Kidney epithelial cell (primary cell): ENCODE measurements around the gene FAM221A. TPM values are rescaled to one million over a fixed set of nuclear protein-coding genes. Genes with fewer than 3 reads are reported as not detected.

Experiments used
- DNase-seq: peaks from one replicate; pipeline ENCODE4 v3.0.0-alpha.2; 2010; ENCODE audit warnings: low read depth
- H3K27me3 ChIP-seq: 2 replicates; pipeline ENCODE4 v1.6.0; 2011; ENCODE audit warnings: low read length; ENCODE audit not compliant: control insufficient read depth, insufficient read depth
- H3K36me3 ChIP-seq: 2 replicates; pipeline ENCODE4 v1.5.1; 2011; ENCODE audit warnings: low read length; ENCODE audit not compliant: control insufficient read depth, insufficient read depth
- H3K4me3 ChIP-seq: 2 replicates; pipeline ENCODE4 v1.5.1; 2011; ENCODE audit warnings: low read depth, mild to moderate bottlenecking, control low read depth, low read length
- total RNA-seq: library from RNA; depleted of rRNA; stranded (reverse); fragments of >200 nt; gene quantifications from 2 replicates; pipeline ENCODE4 v1.2.3, GENCODE V29; 2015
- TF ChIP-seq, protein P1 (sequence below): IDR thresholded peaks from 2 replicates; pipeline ENCODE4 v1.5.1; 2011; ENCODE audit warnings: mild to moderate bottlenecking, moderate library complexity, low read length, control low read depth, inconsistent platforms; ENCODE audit not compliant: insufficient read depth, poor library complexity, severe bottlenecking

FAM221A gene
- total RNA-seq, 1 donor from 2014 or later: 15.5 TPM

DNA sequence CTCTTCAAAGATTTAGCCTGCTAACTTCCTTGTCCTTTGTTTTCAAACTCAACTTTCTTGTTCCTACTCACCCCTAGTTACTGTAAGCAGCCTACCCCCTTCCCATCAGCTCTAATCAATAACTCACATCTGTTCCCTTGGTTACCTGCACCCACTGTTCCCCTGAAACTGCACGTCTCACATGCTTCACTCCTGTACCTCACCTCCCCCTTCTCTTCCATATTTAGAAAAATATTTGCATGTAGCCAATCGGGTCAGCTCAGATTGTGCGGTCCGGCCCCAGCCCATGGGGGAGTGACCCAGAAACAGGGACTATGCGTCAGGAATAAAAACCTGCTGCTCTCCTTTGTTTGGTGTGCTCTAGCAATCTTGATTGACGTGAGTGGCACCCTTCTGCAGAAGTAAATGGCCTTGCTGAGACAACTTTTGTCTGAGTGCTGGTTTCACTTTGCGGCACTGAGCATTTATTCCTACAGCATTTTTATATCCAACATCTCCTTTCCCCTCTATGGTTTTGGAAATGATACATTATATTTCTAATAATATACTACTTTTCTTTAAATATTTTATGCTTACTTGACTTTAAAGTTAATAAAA is 21.1 kb upstream of the FAM221A start:
- Histone ChIP-seq H3K27me3 (no peaks in the 10 kb centered on the region), H3K36me3 (no peaks in the 10 kb centered on the region), H3K4me3 (no peak overlapping the region)
- DNase-seq: no peak
- TF ChIP-seq, protein P1, sequence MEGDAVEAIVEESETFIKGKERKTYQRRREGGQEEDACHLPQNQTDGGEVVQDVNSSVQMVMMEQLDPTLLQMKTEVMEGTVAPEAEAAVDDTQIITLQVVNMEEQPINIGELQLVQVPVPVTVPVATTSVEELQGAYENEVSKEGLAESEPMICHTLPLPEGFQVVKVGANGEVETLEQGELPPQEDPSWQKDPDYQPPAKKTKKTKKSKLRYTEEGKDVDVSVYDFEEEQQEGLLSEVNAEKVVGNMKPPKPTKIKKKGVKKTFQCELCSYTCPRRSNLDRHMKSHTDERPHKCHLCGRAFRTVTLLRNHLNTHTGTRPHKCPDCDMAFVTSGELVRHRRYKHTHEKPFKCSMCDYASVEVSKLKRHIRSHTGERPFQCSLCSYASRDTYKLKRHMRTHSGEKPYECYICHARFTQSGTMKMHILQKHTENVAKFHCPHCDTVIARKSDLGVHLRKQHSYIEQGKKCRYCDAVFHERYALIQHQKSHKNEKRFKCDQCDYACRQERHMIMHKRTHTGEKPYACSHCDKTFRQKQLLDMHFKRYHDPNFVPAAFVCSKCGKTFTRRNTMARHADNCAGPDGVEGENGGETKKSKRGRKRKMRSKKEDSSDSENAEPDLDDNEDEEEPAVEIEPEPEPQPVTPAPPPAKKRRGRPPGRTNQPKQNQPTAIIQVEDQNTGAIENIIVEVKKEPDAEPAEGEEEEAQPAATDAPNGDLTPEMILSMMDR: no peak

- H3K27me3 ChIP-seq: no peaks in the 10 kb centered on the region
- no peak for DNase-seq
- no peaks in the 10 kb centered on the region for H3K36me3 ChIP-seq
- H3K4me3 ChIP-seq: no peak overlapping the region
- TF ChIP-seq, protein P1: no peak
Observed at GRCh38 chr7:23661385-23661784, 18.6 kb upstream of the FAM221A start.

DNA sequence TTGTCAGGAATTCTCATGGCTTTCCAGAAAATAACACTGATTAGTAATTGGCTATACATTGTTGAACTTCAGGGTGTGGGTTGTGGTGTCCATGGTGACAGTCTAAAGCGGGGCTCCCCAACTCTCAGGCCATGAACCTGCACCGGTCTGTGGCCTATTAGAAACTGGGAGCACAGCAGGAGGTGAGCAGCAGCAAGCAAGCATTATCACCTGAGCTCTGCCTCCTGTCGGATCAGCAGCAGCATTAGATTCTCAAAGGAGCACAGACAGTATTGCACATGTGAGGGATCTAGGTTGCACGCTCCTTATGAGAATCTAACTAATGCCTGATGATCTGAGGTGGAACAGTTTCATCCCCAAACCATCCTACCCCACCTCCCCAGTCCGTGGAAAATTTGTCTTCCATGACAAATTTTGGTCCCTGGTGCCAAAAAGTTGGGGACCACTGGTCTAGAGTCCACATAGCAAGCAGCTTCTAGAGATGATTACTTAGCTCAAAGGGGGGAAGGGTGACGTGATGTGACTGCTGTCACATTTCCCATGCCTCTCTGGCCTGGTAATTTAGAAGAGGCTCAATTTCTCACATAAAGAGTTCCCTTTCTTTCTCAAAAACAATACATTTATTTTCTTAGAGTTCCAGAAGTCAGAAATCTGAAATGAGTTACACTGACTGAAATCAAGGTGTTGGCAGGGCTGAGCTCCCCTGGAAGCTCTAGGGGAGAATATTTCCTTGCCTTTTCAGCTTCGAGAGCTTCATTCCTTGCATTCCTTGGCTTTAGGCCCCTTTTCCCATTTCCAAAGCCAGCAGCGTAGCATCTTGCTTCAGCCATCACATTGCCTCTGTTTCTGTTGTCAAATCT is 17.6 kb upstream of the FAM221A start:
- TF ChIP-seq, protein P1: no peak
- no peak for DNase-seq
- no peaks in the 10 kb centered on the region for H3K27me3 ChIP-seq
- H3K36me3 ChIP-seq: no peaks in the 10 kb centered on the region
- H3K4me3 ChIP-seq: no peak overlapping the region

DNA sequence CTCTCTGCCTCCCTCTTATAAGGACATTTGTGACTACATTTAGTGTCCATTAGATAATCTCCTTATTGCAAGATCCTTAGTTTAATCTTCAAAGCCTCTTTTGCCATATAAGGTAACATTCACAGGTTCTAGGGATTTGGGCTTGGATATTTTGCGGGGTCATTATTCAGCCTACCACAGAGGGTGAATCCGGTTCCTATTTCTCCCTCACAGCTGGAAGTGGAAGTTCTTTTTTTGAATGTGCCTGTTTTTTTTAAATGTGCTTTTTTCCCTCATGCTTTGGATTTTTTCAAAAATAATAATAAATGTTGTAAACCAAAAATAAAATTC is 17.1 kb upstream of the FAM221A start:
- no peak for DNase-seq
- TF ChIP-seq, protein P1: no peak

GRCh38 chr7:23664122-23664521 is 15.9 kb upstream of the FAM221A start:
- Histone ChIP-seq H3K27me3 (no peaks in the 10 kb centered on the region), H3K4me3 (no peak overlapping the region), H3K36me3 (no peaks in the 10 kb centered on the region)
- TF ChIP-seq, protein P1: no peak
- DNase-seq: no peak

More for the DNA sequence above, 17.1 kb upstream of the FAM221A start:
- Histone ChIP-seq H3K36me3 (no peaks in the 10 kb centered on the region), H3K27me3 (no peaks in the 10 kb centered on the region), H3K4me3 (no peak overlapping the region)
